Smooth muscle cell (in vitro differentiated cells): ENCODE measurements around the gene FRMD5. TPM values are rescaled to one million over a fixed set of nuclear protein-coding genes. Genes with fewer than 3 reads are reported as not detected.

Source experiments
- DNase-seq: peaks from one replicate; lab custom pipeline; 2025; ENCODE audit not compliant: unreplicated experiment; lab: John Stamatoyannopoulos, UW
- H2AFZ ChIP-seq: fragments of 200-600 bp; sonication (generic); 2 replicates; pipeline ENCODE4 v1.6.0; 2016; ENCODE audit warnings: antibody characterized with exemption, low read depth, mild to moderate bottlenecking
- H3F3A ChIP-seq: fragments of 200-600 bp; sonication (generic); 2 replicates; pipeline ENCODE4 v1.6.0; 2017; ENCODE audit warnings: antibody characterized with exemption, low read depth
- H3K27ac ChIP-seq: fragments of 200-600 bp; sonication (generic); 2 replicates; pipeline ENCODE4 v1.5.1; 2016; ENCODE audit warnings: low read depth, mild to moderate bottlenecking
- H3K27me3 ChIP-seq: fragments of 200-600 bp; sonication (generic); 2 replicates; pipeline ENCODE4 v1.6.1; 2016; ENCODE audit warnings: low read depth, mild to moderate bottlenecking
- H3K36me3 ChIP-seq: fragments of 200-600 bp; sonication (generic); 2 replicates; pipeline ENCODE4 v1.5.1; 2016; ENCODE audit warnings: low read depth
- H3K4me1 ChIP-seq: fragments of 200-600 bp; sonication (generic); 2 replicates; pipeline ENCODE4 v1.5.1; 2016; ENCODE audit warnings: low read depth
- H3K4me2 ChIP-seq: fragments of 200-600 bp; sonication (generic); 2 replicates; pipeline ENCODE4 v1.6.0; 2016; ENCODE audit warnings: mild to moderate bottlenecking
- H3K4me3 ChIP-seq: fragments of 200-600 bp; sonication (generic); 2 replicates; pipeline ENCODE4 v1.5.1; 2016; ENCODE audit warnings: mild to moderate bottlenecking
- H3K79me2 ChIP-seq: fragments of 200-600 bp; sonication (generic); 2 replicates; pipeline ENCODE4 v1.6.0; 2016; ENCODE audit warnings: low read depth, mild to moderate bottlenecking
- H3K9ac ChIP-seq: fragments of 200-600 bp; sonication (generic); 2 replicates; pipeline ENCODE4 v1.6.0; 2016; ENCODE audit warnings: low read depth
- H3K9me3 ChIP-seq: fragments of 200-600 bp; sonication (generic); replicated peaks from 2 replicates; pipeline ENCODE4 v1.5.1; 2016; ENCODE audit warnings: low read depth
- H4K20me1 ChIP-seq: fragments of 200-600 bp; sonication (generic); 2 replicates; pipeline ENCODE4 v1.6.0; 2016; ENCODE audit warnings: low read depth
- CTCF ChIP-seq: fragments of 200-600 bp; sonication (generic); IDR thresholded peaks from 2 replicates; pipeline ENCODE4 v1.5.1; 2017; ENCODE audit warnings: borderline replicate concordance, mild to moderate bottlenecking, antibody characterized with exemption; ENCODE audit not compliant: insufficient read depth, poor library complexity, severe bottlenecking
- WGBS: methylation state at CpG from one replicate; pipeline ENCODE4 v1.1.7; 2016; ENCODE audit warnings: low lambda C conversion rate; 5-methylcytosine and 5-hydroxymethylcytosine counted together
- polyA plus RNA-seq: library from polyadenylated mRNA; unstranded; fragments of >200 nt; fragmentation: Nextera tagmentation; extraction: Ambion mirVana; gene quantifications from 2 replicates; pipeline ENCODE4 v1.2.1, GENCODE V29; 2016
- total RNA-seq: library from RNA; depleted of rRNA; stranded (reverse); fragments of >200 nt; gene quantifications from 2 replicates; pipeline ENCODE4 v1.2.3, GENCODE V29; 2014

Gene FRMD5
- total and polyA plus RNA-seq, 2 experiments from 2014 or later = 0.46 to 7.2 TPM

GRCh38 chr15:44159492-44159891 is 35.6 kb downstream of the FRMD5 start:
- no peak overlapping the region for H3K27ac ChIP-seq
- peaks cover 6% of the 10 kb centered on the region for H3K4me1 ChIP-seq
- no peak overlapping the region for H2AFZ ChIP-seq
- no peaks in the 10 kb centered on the region for H4K20me1 ChIP-seq
- no peak overlapping the region for H3K9ac ChIP-seq
- no peak for TF ChIP-seq CTCF
- no peaks in the 10 kb centered on the region for H3K9me3 ChIP-seq
- H3K36me3 ChIP-seq = no peaks in the 10 kb centered on the region
- no peak overlapping the region for H3K4me2 ChIP-seq
- no peak overlapping the region for H3K4me3 ChIP-seq
- H3K27me3 ChIP-seq = no peaks in the 10 kb centered on the region
- no peaks in the 10 kb centered on the region for H3K79me2 ChIP-seq
- no peak for DNase-seq
- peaks cover 7% of the 10 kb centered on the region for H3F3A ChIP-seq

- Histone ChIP-seq H2AFZ (peak overlapping the region; percentile 8), H4K20me1 (no peaks in the 10 kb centered on the region), H3F3A (peaks cover 7% of the 10 kb centered on the region), H3K4me3 (no peak overlapping the region), H3K4me1 (peaks cover 6% of the 10 kb centered on the region), H3K79me2 (no peaks in the 10 kb centered on the region), H3K4me2 (peak overlapping the region; percentile 76), H3K36me3 (no peaks in the 10 kb centered on the region), H3K9ac (peak overlapping the region; percentile 59), H3K27ac (peak overlapping the region; percentile 89), H3K9me3 (no peaks in the 10 kb centered on the region), H3K27me3 (no peaks in the 10 kb centered on the region)
- no peak for DNase-seq
- TF ChIP-seq CTCF = no peak
These were observed 37.0 kb downstream of the FRMD5 start for GRCh38 chr15:44158111-44158510.

GRCh38 chr15:44157679-44158078 is 37.4 kb downstream of the FRMD5 start:
- Histone ChIP-seq H3K27ac (peak overlapping the region; percentile 89), H4K20me1 (no peaks in the 10 kb centered on the region), H3F3A (peaks cover 7% of the 10 kb centered on the region), H2AFZ (peak overlapping the region; percentile 8), H3K4me1 (peaks cover 6% of the 10 kb centered on the region), H3K36me3 (no peaks in the 10 kb centered on the region), H3K9me3 (no peaks in the 10 kb centered on the region), H3K79me2 (no peaks in the 10 kb centered on the region), H3K27me3 (no peaks in the 10 kb centered on the region), H3K4me2 (peak overlapping the region; percentile 76), H3K4me3 (no peak overlapping the region), H3K9ac (peak overlapping the region; percentile 59)
- no peak for DNase-seq
- WGBS = 10% methylated on average over 1 of the region's 1 CpG
- TF ChIP-seq CTCF = no peak

GRCh38 chr15:44153352-44153751 is 41.7 kb downstream of the FRMD5 start:
- Histone ChIP-seq H3K79me2 (no peaks in the 10 kb centered on the region), H3K4me3 (no peak overlapping the region), H4K20me1 (no peaks in the 10 kb centered on the region), H3K36me3 (no peaks in the 10 kb centered on the region), H3K27ac (no peak overlapping the region), H3K27me3 (no peaks in the 10 kb centered on the region), H3K4me1 (peaks cover 6% of the 10 kb centered on the region), H3F3A (peaks cover 2% of the 10 kb centered on the region), H3K9me3 (no peaks in the 10 kb centered on the region), H2AFZ (no peak overlapping the region), H3K4me2 (no peak overlapping the region), H3K9ac (no peak overlapping the region)
- WGBS = 88% methylated on average over 4 of the region's 4 CpGs
- DNase-seq = no peak
- no peak for TF ChIP-seq CTCF
